Measurements from ENCODE around the gene FHAD1. TPM values are rescaled to one million over a fixed set of nuclear protein-coding genes. Genes with fewer than 3 reads are reported as not detected.

The FHAD1 gene
- total RNA-seq, 1 experiment from 2014 or later = 3.5 TPM

GRCh38 chr1:15256584-15256983 is 9.6 kb downstream of the FHAD1 start:
- Histone ChIP-seq H3K9me2 (ENCODE audit: insufficient read depth) (no peaks in the 10 kb centered on the region), H3K36me3 (ENCODE audit: control insufficient read depth in 1 of 2, insufficient read depth in 2 of 2, low read length in 2 of 2) (no peaks in the 10 kb centered on the region), H3K27me3 (ENCODE audit: insufficient read depth, low read length) (no peaks in the 10 kb centered on the region), H3K27ac (ENCODE audit: low read depth, low read length) (no peak overlapping the region), H3K4me2 (ENCODE audit: low read length) (no peak overlapping the region), H3K4me3 (replicated peaks in 1 of 2; ENCODE audit: low read depth in 1 of 2, low read length in 2 of 2) (no peak overlapping the region), H3K79me2 (ENCODE audit: insufficient read depth, low read length) (no peaks in the 10 kb centered on the region), H2AFZ (ENCODE audit: low read depth, low read length, poor library complexity, severe bottlenecking) (no peak overlapping the region), H4K20me1 (ENCODE audit: insufficient read depth) (no peaks in the 10 kb centered on the region), H3K4me1 (ENCODE audit: control insufficient read depth in 1 of 2, insufficient read depth in 2 of 2, low read length in 2 of 2) (peaks cover 23 to 41% of the 10 kb centered on the region in 2 experiments), H3K9me3 (ENCODE audit: control insufficient read depth in 1 of 2, insufficient read depth in 1 of 2, low read depth in 1 of 2, low read length in 2 of 2) (no peaks in the 10 kb centered on the region), H3K9ac (ENCODE audit: low read length) (no peak overlapping the region)
- CTCF ChIA-PET = no interaction called here
- intact Hi-C loops (cut with micrococcal nuclease) = no loop called here
- ATAC-seq (no peak), DNase-seq (ENCODE audit: low read depth, low spot score) (no peak)
- POLR2A ChIA-PET = interaction anchor here (1.2 kb wide), 1 partner anchor 9 kb away, joined by 3 read pairs; the partner anchor contains the start of gene FHAD1
- no peak for TF ChIP-seq MAX (IDR thresholded peaks at IDR 0.05)
- TF ChIP-seq EZH2 (IDR thresholded peaks at IDR 0.05) = no peak
- TF ChIP-seq ZBTB33 (IDR thresholded peaks at IDR 0.05; ENCODE audit: extremely low read depth, insufficient replicate concordance, low read length) = no peak
- no peak for TF ChIP-seq REST (IDR thresholded peaks at IDR 0.05; ENCODE audit: low read depth)
- TF ChIP-seq SRF (IDR thresholded peaks at IDR 0.05; ENCODE audit: low read depth) = no peak
- TF ChIP-seq FOSL1 (IDR thresholded peaks at IDR 0.05; ENCODE audit: low read depth) = no peak
- BruUV-seq (replicated peaks) = no TSS peak
- RAD21 ChIA-PET (ENCODE audit: low non-redundant PET in 1 of 2, low total read pairs in 2 of 2, uncharacterized antibody in 2 of 2, unreplicated experiment in 2 of 2) = no interaction called here

Measured in HCT116 (cell line).